GM18951 (cell line): Measurements from ENCODE around the gene GLIS1.

Experiments
- POLR2A ChIP-seq: IDR thresholded peaks from 4 replicates; pipeline ENCODE4 v1.6.1; 2011; ENCODE audit warnings: mild to moderate bottlenecking; ENCODE audit not compliant: insufficient read length, insufficient read depth; ENCODE audit errors: extremely low read depth
- in situ Hi-C: fragments of 300-500 bp; cut with MboI; formaldehyde crosslinking; loops from one replicate; pipeline ENCODE4 v1.12.0; 2022; ENCODE audit warnings: low sequenced_read_pairs, mixed read lengths, inconsistent platforms; ENCODE audit not compliant: unreplicated experiment

Gene GLIS1

GRCh38 chr1:53482441-53483153 is 256.4 kb downstream of the GLIS1 start:
- TF ChIP-seq POLR2A: no peak
- in situ Hi-C loops: loop anchor here (10.0 kb wide), 1 partner anchor 192 kb away; no protein-coding TSS in a partner anchor

GRCh38 chr1:53481456-53481855 is 257.5 kb downstream of the GLIS1 start:
- in situ Hi-C loops: loop anchor here (10.0 kb wide), 1 partner anchor 193 kb away; no protein-coding TSS in a partner anchor
- no peak for TF ChIP-seq POLR2A

GRCh38 chr1:53480678-53481077 is 258.3 kb downstream of the GLIS1 start:
- no peak for TF ChIP-seq POLR2A
- in situ Hi-C loops: loop anchor here (10.0 kb wide), 1 partner anchor 194 kb away; no protein-coding TSS in a partner anchor

- in situ Hi-C loops: no loop called here
- no peak for TF ChIP-seq POLR2A
Observed at GRCh38 chr1:53478502-53478818, 260.5 kb downstream of the GLIS1 start.

- in situ Hi-C loops: no loop called here
- no peak for TF ChIP-seq POLR2A
Observed at GRCh38 chr1:53477651-53478501, 261.1 kb downstream of the GLIS1 start.

GRCh38 chr1:53476579-53476978 is 262.4 kb downstream of the GLIS1 start:
- TF ChIP-seq POLR2A: no peak
- in situ Hi-C loops: no loop called here

GRCh38 chr1:53475664-53476063 is 263.3 kb downstream of the GLIS1 start:
- no peak for TF ChIP-seq POLR2A
- in situ Hi-C loops: no loop called here

GRCh38 chr1:53473463-53473862 is 265.5 kb downstream of the GLIS1 start:
- in situ Hi-C loops: no loop called here
- TF ChIP-seq POLR2A: no peak

GRCh38 chr1:53471000-53471399 is 268.0 kb downstream of the GLIS1 start:
- in situ Hi-C loops: no loop called here
- TF ChIP-seq POLR2A: no peak

GRCh38 chr1:53470584-53470983 is 268.4 kb downstream of the GLIS1 start:
- no peak for TF ChIP-seq POLR2A
- in situ Hi-C loops: no loop called here

- in situ Hi-C loops: no loop called here
- TF ChIP-seq POLR2A: no peak
Observed at GRCh38 chr1:53470155-53470554, 268.8 kb downstream of the GLIS1 start.

- in situ Hi-C loops: no loop called here
Observed at GRCh38 chr1:53469373-53469772, 269.6 kb downstream of the GLIS1 start.

GRCh38 chr1:53468374-53468773 is 270.6 kb downstream of the GLIS1 start:
- TF ChIP-seq POLR2A: no peak
- in situ Hi-C loops: no loop called here

More at GRCh38 chr1:53469373-53469772, 269.6 kb downstream of the GLIS1 start:
- no peak for TF ChIP-seq POLR2A

GRCh38 chr1:53467391-53467790 is 271.6 kb downstream of the GLIS1 start:
- in situ Hi-C loops: no loop called here
- TF ChIP-seq POLR2A: no peak
